Stimulated activated naive CD4-positive, alpha-beta T cell (primary cell): ENCODE results near the gene DDX25.
"Not testable (repeated sequence)": the region's sequence is repeated elsewhere in the genome, so short reads cannot be mapped to it uniquely, and the experiment has no call there.

Source experiments
- DNase-seq, 6 experiments: peaks; one replicate each; lab custom pipeline; 2025; lab: John Stamatoyannopoulos, UW

Gene DDX25

DNA sequence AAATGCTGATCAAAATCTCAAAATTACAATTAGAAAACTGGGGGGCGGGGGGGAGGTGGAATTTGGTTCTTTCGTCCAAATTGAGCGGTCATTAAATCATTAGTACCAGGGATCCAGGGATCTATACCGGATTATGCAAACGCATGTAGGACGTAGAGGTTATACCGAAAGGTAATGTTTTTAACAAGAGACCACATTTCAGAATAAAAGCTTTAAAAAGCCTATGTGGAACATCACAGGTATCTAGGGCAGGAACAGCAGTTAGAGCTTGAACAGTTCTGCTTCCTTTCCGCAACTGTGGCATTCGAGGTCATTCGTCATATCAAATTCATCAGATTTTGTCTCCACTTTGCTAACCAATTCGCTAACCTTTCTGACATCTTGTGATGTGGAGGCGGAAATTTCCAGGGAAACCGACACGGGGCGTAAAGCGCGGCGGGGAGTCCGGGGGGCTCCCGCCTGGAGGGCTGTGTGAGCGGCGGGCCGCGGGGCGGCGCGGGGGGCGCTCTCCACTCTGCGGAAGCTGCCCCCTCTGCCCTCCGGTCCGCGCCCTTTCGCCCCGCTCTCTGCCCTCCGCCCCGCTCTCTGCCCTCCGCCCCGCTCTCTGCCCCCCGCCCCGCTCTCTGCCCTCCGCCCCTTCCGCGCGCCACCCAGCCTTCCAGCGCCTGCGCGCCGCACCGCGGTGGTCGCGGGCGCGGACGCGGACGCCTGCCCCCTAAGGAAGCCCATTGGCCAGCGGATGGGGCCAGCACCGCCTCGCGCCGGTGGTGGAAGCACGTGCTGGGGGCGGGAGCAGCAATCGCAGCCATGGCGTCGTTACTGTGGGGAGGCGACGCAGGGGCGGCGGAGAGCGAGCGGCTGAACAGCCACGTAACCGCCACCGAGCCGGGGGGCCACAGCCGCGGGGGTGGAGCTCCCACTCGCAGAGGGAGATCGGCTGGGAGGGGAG lies at the start of gene DDX25:
DDX25 (plus strand) TSS at position 798 of the 949 bp plus-strand sequence; CDS start at position 808, 10 bp downstream.
- DNase-seq, result peak in 4 of 6 experiments; percentile 11 to 43 (median 22)

DNA sequence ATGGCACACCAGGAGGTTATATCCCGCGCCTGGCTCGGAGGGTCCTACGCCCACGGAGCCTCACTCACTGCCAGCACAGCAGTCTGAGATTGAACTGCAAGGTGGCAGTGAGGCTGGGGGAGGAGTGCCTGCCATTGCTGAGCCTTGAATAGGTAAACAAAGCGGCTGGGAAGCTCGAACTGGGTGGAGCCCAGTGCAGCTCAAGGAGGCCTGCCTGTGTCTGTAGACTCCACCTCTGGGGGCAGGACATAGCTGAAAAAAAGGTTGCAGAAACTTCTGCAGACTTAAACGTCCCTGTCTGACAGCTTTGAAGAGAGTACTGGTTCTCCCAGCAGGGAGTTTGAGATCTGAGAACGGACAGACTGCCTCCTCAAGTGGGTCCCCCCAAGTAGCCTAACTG lies 46.6 kb upstream of the DDX25 start:
- DNase-seq, result not testable (repeated sequence)

DNA sequence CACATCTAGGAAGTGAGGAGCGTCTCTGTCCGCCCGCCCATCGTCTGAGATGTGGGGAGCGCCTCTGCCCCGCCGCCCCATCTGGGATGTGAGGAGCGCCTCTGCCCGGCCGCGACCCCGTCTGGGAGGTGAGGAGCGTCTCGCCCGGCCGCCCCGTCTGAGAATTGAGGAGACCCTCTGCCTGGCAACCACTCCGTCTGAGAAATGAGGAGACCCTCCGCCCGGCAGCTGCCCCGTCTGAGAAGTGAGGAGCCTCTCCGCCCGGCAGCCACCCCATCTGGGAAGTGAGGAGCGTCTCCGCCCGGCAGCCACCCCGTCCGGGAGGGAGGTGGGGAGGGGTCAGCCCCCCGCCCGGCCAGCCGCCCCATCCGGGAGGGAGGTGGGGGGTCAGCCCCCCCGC lies 41.5 kb upstream of the DDX25 start:
- not testable (repeated sequence) for DNase-seq

GRCh38 chr11:125865354-125865753 lies 39.0 kb upstream of the DDX25 start:
- DNase-seq, result not testable (repeated sequence)

GRCh38 chr11:125869521-125869920 lies 34.8 kb upstream of the DDX25 start:
- peak in 1 of 6 experiments; percentile 2 for DNase-seq

GRCh38 chr11:125871391-125872137 lies 32.7 kb upstream of the DDX25 start:
- peak in 2 of 6 experiments; percentile 4 to 34 for DNase-seq

GRCh38 chr11:125872138-125872491 lies 32.2 kb upstream of the DDX25 start:
- DNase-seq, result no peak

GRCh38 chr11:125873881-125874555 lies 30.3 kb upstream of the DDX25 start:
- no peak for DNase-seq

DNA sequence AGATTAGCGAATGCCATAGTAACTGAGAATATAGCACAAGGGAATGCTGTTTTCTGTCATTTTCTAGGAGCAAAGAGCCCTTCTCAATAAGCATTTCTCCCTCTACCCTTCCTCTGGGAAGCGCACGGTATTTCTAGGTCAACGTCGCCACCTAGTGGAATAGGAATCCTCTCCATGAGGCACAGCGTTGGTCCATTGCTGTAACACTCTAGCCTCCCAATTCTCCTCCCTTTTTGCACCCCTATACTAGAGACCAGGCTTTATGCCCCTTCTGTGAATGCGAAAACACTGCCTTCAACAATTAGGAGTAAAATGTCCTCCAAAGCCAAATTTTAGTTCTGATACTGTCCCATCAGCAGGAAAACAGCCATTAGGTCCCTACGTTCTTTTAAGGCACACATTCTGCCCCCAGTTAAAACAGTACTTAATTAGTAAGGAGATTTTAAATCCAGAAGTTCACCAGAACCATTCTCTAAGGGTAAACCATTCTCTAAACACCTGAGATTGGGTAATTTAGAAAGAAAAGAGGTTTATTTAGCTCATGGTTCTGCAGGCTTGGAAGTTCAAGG lies 29.7 kb upstream of the DDX25 start:
- DNase-seq, result peak in 3 of 6 experiments; percentile 3 to 47 (median 27)

- DNase-seq, result no peak
Observed at GRCh38 chr11:125881291-125881690, 23.0 kb upstream of the DDX25 start.

DNA sequence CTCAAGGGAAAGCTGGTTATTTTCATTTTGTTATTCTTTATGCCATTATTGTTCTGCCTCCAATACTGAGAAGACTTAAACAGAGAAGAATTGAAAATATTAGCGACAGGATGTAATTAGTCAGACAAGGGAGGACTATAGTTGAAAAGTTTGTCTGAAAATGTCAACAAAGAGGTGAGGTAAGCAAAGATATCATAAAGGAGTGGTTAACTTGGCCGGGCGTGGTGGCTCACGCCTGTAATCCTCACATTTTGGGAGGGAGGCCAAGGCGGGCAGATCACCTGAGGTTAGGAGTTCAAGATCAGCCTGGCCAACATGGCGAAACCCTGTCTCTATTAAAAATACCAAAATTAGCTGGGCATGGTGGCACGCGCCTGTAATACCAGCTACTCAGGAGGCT lies 20.9 kb upstream of the DDX25 start:
- DNase-seq, result no peak

- peak in 2 of 6 experiments; percentile 49 for DNase-seq
Observed at GRCh38 chr11:125886997-125887372, 17.3 kb upstream of the DDX25 start.

DNA sequence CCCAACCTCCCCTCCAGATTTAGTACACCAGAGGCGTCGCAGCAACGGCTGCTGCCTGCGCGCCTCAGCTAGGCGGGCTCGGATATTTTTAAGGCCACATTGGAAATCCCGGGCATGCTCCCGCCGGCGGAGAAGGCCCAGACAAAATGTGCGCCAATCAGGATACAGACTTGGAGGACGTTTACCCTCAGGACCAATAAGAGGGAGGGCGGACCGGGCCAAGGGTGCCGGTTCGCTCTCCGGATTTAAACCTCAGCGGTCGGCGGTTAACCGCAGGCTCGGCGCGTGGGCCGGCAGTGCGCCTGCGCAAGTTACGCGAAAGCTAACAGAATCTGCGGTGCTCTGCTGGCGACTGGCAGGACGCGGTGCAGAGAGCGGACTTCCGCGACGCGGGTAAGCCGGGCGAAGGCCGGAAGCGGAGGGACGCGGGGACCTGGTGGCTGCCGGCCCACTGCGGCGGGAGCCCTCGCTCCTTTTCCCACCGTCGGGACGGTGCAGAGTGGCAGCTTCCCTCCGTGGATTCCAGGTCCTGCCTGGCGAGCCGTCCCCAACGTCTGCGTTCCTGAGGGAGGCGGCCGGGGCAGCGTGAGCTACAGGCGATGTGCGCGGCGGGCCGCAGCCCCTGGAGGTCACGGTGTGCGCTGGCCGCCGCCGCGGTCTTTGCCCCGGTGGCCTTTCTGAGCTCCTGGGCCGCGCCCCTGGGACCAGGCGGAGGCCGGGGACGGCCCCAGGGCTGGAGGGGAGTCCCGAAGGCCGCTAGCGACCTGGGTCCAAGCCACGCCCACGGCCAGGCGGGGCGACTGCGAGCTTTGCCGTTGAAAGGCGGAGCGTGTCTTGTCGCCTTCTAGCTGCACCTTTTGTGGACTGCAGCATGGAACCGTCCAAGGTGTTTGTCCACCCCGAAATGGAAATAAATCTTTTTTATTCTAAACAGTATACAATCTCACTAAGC lies 16.7 kb upstream of the DDX25 start, which contains the start of gene HYLS1:
HYLS1 (plus strand) TSS at position 296 of the 952 bp plus-strand sequence. CDS start 11,701 bp downstream, outside the sequence.
- DNase-seq, result peak; percentile 90 to 93 (median 91)

GRCh38 chr11:125890447-125891100 lies 13.7 kb upstream of the DDX25 start:
- no peak for DNase-seq

DNA sequence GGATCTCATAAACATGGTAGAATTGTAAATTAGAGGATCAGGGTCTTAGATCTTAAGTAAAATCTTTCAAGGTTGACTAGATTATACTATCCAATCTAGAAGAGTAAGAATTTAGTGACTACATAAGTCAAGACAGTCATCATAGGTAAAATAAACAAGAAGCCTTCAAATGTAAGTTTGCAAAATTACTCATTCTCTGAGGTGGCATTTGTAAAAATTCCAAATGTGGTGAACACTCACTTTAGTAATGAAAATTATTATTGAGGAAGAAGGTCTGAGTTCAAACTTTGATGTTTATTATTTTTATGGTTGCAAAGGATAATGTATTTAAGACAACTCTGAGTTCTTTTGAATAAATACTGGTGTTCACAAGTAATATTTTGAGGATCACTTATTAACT lies 12.2 kb upstream of the DDX25 start:
- no peak for DNase-seq

DNA sequence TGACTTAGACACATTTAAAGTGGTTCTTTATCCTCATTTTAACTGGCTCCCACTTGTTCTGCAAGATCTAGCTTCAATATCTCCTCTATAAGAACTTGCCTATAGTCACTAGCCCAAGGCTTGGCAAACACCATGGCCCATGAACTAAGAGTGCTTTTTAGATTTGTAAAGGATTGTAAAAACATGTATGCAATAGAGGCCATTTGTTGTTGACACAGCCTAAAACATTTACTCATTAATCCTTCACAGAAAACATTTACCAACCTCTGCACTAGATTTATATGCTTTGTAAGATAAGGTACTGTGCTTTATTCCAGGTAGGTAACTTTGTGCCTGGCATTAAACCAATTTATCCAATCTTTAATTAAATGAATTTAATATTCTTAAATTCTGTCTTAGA lies 11.3 kb upstream of the DDX25 start:
- no peak for DNase-seq

GRCh38 chr11:125901872-125902271 lies 2.4 kb upstream of the DDX25 start:
- DNase-seq, result no peak

DNA sequence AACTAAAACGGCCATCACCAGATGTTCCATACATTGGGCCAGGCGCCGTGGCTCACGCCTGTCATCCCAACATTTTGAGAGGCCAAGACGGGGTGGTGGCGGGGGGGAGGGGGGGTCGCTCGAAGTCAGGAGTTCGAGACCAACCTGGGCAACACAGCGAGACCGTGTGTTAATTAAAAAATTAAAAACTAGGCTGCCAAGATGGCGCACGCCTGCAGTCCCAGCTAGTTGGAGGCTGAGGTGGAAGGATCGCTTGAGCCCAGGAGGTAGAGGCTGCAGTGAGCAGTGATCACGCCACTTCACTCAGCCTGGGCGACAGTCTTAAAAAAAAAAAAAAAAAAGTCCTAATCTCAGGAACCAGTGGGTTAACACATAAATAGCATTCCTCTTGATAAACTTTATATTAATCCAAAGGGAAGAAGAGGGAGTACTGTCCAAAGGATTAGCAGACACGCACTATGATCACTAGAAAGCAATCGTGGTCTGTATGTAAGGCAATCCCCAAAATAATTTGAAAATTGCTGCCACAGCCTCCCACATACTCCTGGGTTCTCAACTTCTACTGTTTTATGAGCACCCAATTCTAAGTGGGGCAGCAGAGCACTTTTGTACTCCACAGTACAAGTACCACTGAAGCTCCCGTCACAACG lies 1.9 kb upstream of the DDX25 start:
- DNase-seq, result no peak

- peak; percentile 74 to 84 (median 77) for DNase-seq
Observed at GRCh38 chr11:125902927-125903710, 1.2 kb upstream of the DDX25 start, which contains the start of gene PUS3. Gene PUS3, minus strand, starts transcription at chr11:125903206. Its CDS starts 6,922 bp downstream, at chr11:125896284.
